Left cardiac atrium (tissue), 4 donors: Measurements from ENCODE around the gene LLGL2. TPM values are rescaled to one million over a fixed set of nuclear protein-coding genes. Genes with fewer than 3 reads are reported as not detected.

Experiments used
- ATAC-seq, 2 donors: fragments of 200-7000 bp; cut with Tn5 transposase; one replicate each; pipeline ENCODE4 v1.9.1; 2020; ENCODE audit warnings: mild to moderate bottlenecking in 2 of 2, moderate library complexity in 2 of 2
- DNase-seq: peaks from one replicate; pipeline ENCODE4 v3.0.0-alpha.2; 2020
- intact Hi-C, 2 donors: fragments of 100-400 bp; cut with DNase I; formaldehyde crosslinking; loops; one replicate each; pipeline versions ENCODE4 v1.14.1 to v1.15.1; 2022 to 2023
- total RNA-seq, 2 donors: library from RNA; stranded (reverse); fragmentation: NEBNext Ultra II Directional; extraction: Animal tissue kit (Norgen Biotek cat#: 25700); gene quantifications; one replicate each; pipeline ENCODE4 v1.2.1, GENCODE V29; 2021
- donor health status: DM: no; HTN: yes; CAD: no.
- donor health status: DM: no; HTN: yes; CAD: no; lungs with severe emphysema.
- donor health status: DM: yes; HTN: yes; CAD: no.
- donor health status: Dilated cardiomyopathy.

Gene LLGL2
- total RNA-seq, 2 donors from 2014 or later = 6.8 to 8.7 TPM

DNA sequence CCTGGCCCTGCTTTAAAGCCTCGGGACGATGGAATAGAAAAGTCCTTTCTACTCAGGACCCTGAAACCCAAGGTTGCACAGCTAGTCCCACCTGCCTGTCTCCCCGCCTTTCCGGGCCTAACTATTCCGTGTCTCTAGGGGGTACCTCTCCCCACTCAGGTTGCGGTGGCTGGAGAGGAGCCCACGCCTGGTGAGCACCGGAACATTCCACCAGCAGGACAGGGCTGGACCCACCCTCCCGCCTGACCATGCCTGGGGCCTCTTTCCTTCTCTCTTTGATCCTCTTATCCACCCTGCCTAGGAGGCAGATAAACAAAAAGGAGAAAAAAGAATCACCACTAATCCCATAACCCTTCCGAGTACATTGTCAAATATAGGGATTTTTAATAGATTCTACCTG lies 10.9 kb downstream of the LLGL2 start:
- ATAC-seq (no peak), DNase-seq (no peak)
- intact Hi-C loops = no loop called here

DNA sequence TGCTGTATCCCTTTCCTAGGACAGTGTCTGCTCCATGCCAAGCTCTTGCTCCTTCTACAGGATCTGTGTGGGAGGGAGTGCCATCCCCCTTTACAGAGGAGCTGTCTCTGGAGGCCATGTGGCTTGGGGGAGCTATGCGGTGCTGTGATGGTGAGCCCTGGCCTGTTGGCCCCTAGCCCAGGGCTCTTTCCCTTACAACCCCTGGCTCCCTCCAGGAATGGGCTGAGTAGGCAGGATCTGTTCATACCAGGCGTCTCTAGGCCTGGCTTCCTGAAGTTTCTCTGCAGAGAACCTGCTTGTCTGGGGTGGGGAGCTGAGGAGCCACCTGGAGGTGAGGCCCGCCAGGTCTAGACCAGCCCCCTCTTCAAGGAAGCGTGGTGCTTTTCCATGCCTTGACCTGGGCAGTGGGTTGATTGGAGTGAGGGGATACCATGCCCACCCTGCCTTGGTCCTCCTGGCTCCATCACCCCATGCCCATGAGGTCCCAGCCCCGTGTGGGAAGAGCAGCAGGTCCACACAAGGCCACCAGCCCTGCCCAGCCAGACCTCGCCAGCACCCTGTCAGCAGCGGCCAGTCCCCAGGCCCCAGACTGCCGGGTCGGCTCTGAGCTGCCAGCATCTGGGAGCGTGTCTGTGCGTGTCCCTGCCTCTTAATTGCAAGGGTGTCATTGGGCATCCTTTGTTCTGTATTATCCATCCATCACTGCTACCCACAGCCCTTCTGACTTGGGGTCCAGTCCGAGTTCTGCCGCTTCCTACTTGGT lies 14.7 kb downstream of the LLGL2 start:
- intact Hi-C loops = no loop called here
- ATAC-seq = peak; percentile 17 to 36
- no peak for DNase-seq

- ATAC-seq (no peak), DNase-seq (no peak)
- intact Hi-C loops = no loop called here
Measured at GRCh38 chr17:75540923-75541503, 15.5 kb downstream of the LLGL2 start.

DNA sequence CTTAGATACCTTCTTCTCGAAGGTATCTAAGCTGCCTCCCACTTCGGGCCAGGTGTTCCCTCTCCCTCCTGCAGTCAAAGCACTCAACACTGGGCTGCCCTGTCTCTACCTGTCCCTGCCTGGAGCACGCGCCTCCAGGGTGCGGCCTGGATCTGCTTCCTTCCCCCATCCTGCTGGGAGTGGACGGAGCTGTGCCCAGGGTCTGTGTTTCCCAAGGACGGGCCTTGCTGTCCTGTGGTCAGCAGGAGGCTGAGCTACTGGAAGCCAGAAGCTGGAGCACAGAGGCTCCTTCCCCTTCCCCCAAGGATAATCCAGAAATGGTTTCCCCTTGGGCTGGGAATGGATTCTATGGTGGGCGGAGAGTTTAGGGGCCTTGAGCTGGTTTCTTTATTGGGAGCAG lies 16.7 kb downstream of the LLGL2 start:
- DNase-seq (no peak), ATAC-seq (no peak)
- intact Hi-C loops = no loop called here

DNA sequence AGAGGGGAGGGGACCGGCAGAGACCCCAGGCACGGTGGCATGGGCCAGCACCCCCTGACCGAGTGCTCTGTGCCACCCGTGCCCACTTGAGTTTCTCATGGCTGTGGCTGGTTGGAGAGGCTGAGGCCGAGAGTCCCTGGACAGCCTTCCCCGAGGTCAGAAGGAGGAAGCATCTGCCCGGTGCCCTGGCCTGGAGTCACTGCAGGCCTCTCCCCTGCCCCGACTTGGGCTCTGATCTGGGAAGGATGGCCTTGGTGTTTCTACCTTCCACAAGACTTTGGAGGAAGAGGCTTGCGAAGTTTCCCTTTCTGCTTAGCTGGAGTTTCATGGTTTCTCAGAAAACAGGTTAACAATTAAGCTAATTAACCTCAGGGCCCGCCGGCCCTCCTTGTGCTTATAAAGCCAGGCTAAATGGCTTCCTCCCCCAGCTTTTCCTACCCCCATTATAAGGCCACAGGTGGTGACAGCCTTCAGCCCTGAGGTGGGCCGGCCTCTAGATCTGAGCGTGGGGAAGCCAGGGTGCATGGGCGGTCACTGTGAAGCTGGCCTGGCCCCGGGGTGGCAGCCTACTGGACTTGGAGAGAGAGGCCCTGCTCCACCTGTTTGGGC lies 17.3 kb downstream of the LLGL2 start:
- no peak for DNase-seq
- no peak for ATAC-seq
- intact Hi-C loops = no loop called here

- intact Hi-C loops = no loop called here
- DNase-seq = no peak
- ATAC-seq = no peak
Measured at GRCh38 chr17:75544250-75544649, 18.8 kb downstream of the LLGL2 start.

DNA sequence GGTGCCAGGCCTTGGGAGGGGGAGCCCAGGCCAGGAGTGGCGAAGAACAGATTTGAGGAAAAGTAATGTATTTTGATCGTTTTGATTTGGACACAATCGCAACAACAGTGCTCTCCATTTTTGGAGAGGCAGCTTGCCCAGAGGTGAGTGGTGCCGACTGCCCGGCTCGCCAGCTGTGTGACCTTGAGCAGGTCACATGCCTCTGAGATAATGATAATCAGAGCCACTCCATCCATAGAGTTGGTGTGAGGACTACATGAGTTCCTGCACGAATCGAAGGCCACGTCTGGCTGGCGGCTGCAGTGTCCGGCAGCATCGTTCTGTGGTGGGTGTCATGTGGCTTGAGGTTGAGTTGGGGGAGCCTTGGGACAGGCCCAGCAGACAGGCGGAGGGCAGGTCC lies 20.7 kb downstream of the LLGL2 start:
- intact Hi-C loops = no loop called here
- DNase-seq = no peak
- no peak for ATAC-seq

DNA sequence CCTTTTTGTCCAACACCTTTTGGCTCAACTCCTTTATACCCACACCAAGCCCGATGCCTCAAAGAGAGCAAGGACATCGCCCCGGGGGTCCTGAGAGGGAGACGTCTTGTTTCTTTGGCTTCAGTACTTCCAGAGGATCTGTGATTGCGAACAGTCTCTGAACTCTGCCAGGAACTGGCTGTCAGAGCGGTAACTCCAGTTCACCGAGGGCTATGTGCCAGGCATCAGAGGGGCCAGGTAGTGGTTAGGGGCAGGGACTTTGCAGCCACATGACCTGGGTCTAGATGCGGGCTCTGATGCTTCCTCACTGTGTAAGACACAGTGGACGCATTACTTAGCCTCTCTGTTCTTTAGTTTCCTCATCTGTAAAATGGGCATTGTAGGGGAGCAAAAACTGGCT lies 21.6 kb downstream of the LLGL2 start:
- ATAC-seq (no peak), DNase-seq (no peak)
- intact Hi-C loops = no loop called here

DNA sequence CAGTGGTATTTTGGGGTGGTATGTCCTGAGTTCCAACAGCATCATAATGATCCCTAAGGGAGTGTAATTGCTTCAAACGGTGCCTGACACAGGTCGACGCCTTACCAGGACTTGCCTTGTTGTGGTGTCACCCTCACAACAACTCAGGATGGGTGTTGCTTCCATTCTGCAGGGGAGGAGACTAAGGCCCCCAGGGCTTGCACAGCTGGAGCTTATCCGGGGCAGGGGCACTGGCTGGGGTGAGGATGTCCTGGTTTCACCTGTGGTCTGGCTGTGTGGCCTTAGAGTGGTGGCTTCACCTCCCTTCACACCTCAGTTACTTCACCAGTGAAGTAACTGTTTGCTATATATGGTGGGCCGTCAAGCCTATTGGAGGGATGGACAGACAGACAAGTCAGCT lies 23.3 kb downstream of the LLGL2 start:
- ATAC-seq = no peak
- DNase-seq = no peak

DNA sequence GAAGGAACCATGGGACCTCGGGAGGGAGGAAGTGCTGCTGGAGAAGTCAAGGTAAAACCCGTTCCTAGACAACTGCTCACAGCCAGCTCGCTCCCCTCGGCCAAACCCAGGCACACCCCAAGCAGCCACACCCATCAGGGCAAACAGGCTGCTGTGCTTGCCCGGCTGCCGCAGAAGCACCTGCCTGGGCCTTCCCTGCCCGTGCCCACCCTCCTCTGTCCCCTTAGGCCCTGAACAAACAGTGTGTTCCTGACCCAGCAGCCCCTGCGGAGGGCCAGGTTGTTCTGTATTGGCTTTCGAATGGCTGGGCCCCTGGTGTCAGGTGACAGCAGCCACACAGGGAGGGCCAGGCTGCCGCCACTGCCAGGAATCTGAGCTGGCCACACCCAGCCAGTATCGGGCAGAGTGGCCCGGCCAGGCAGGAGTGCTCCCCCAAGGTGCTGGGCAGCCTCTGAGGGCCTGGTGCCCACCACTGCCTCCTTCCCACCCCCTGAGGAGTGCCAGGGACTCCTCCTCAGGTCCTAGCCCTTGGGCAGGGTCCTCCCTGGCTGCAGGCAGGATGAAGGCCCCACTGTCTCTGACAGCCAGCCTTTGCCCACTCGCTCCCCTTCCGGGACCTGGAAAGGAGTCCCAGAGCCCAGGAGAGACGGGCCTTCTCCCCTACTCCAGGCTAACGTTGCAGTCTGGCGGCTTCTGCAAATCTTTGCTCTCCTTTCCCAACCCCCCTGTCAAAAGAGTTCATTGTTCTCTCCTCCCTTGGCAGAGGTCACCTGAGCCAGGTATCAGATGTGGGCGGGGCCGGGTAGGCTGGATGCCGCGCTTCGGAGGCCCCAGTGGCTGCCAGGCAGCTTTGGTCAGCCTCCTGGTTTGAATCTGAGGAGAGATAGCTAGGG lies 24.0 kb downstream of the LLGL2 start:
- no peak for DNase-seq
- intact Hi-C loops = no loop called here
- ATAC-seq = peak; percentile 65 to 69

More for the DNA sequence above, 23.3 kb downstream of the LLGL2 start:
- intact Hi-C loops = no loop called here

DNA sequence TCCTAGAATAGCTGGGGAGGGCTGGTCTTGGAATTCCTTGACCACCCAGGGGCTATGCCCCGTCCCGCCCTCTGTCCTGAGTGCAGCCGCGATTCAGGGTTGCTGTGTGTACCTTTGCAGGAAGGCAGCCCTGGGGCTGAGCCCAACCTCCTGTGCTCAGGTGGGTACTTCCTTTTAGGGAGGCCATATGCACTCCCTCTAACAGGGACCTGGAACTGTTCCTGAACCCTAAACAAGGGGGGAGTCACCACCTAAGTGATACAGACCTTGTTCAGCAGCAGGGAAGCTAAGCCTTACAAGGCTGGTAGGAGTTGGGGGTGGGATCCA lies 24.6 kb downstream of the LLGL2 start:
- no peak for DNase-seq
- ATAC-seq = no peak
- intact Hi-C loops = no loop called here

DNA sequence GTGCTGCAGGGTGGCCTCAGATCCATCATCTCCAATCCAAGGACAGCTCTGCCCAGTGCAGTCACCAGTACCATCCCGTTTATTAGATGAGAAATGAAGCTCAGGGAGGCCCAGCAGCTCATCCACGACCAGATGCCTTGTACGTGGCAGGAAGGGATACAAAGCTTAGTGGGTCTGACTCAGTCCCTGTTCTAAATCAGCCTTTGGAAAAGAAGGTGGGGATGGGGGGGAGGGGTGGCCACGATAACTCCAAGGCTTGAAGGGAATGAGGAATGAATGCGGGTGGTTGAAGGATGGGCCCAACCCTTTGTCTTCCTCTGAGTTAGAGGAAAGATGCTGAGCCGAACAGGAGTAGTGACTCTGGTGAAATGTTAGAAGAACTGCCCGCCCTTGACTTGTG lies 25.8 kb downstream of the LLGL2 start:
- ATAC-seq (no peak), DNase-seq (no peak)
- intact Hi-C loops = no loop called here

- no peak for DNase-seq
- ATAC-seq = peak in 1 of 2 donors; percentile 24
- intact Hi-C loops = no loop called here
Measured at GRCh38 chr17:75552425-75553294, 27.2 kb downstream of the LLGL2 start.

- no peak for ATAC-seq
- intact Hi-C loops = no loop called here
- no peak for DNase-seq
Measured at GRCh38 chr17:75553295-75554110, 28.0 kb downstream of the LLGL2 start.

DNA sequence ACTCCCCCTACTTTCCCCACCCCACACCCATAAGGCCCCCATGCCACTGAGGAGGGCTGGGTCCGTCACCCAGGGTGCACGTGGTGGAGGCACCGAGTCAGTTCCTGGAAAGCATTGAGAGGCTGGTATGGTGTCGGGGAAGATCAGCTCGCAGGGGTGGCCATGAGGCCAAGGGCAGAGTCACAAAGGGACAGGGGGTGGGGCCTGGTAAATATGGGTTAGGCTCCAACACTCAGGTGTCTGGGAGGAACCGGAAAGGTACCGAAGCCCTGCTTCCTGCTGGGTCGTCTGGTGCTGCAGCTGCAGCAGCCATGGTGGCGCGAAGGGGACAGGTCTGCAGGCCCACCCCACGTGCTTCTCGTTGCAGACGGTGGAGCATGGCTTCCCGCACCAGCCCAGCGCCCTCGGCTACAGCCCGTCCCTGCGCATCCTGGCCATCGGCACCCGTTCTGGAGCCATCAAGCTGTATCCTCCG lies 30.2 kb downstream of the LLGL2 start:
- ATAC-seq = no peak
- intact Hi-C loops = no loop called here
- no peak for DNase-seq

DNA sequence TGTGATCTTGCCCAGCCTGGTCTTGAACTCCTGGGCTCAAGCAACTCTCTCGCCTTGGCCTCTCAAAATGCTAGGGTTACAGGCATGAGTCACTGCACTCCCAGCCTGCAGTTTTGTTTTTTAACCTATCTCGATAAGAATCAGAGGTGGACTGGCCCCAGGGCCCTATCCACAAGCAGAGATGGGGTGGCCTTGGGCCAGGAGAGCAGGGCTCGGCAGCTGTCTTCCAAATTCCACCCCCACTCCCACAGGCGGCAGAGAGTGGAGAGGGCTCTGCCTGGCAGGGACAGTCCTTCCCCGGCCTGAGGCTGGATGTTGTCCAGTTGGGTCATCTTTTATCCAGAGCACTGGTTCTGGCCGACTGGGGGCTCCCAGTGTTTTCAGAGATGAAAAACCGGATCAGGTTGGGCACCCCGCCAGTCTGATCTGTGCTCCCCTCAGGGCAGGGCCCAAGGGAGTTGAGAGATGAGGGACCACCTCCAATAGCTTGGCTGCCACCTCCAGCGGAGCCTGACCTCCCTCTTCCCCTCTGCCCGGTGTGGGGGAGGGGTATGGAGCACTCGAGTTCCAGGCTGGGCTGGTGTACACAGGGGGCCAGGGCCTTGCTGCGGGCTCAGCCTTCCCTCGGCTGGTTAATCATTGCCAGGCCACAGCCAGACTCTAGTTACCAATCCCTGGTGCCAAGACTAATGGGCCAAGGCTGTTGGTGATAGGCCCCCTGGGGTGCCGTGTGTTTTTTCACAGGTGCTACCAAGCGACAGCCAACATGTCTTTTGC lies 31.8 kb downstream of the LLGL2 start:
- DNase-seq (no peak), ATAC-seq (peak; percentile 79 to 80)
- intact Hi-C loops = no loop called here
